GM19324 (cell line): ENCODE measurements around the gene LNPEP.

Experiments
- ATAC-seq: cut with Tn5 transposase; IDR thresholded peaks from one replicate; pipeline ENCODE4 v1.9.1; 2021; ENCODE audit warnings: mild to moderate bottlenecking, moderate library complexity; ENCODE audit not compliant: unreplicated experiment, low FRiP score

The LNPEP gene

DNA sequence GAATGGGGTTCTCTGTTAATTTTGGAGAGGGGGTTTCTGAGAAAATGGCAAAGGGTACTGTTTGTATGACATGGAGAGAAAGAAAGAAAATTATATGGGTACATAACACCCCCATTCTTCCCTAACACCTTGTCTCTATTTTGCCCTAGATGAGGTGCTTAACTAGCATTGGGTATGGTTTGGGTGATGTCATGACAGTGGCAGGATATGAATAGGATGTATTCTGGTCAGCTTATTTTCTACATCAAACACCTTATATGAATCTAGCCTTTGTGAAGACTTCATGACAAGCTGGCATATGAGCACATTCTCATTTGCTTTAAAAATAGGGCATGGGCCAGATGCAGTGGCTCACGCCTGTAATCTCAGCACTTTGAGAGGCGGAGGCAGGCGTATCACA lies 58.6 kb downstream of the LNPEP start:
- no peak for ATAC-seq

DNA sequence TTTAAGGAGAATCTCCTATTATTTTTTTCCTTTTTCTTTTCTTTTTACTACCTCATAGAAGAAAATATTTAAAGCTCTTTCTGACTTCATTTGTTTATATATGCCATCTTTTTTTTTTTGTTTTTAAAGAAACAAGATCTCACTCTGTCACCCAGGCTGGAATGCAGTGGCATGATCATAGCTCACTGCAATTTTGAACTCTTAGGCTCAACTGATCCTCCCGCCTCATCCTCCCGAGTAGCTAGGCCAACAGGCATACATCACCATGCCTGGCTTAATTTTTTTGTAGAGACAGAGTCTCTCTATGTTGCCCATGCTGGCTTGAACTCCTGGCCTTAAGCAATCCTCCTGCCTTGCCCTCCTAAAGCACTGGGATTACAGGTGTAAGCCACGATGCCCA lies 59.5 kb downstream of the LNPEP start:
- no peak for ATAC-seq

DNA sequence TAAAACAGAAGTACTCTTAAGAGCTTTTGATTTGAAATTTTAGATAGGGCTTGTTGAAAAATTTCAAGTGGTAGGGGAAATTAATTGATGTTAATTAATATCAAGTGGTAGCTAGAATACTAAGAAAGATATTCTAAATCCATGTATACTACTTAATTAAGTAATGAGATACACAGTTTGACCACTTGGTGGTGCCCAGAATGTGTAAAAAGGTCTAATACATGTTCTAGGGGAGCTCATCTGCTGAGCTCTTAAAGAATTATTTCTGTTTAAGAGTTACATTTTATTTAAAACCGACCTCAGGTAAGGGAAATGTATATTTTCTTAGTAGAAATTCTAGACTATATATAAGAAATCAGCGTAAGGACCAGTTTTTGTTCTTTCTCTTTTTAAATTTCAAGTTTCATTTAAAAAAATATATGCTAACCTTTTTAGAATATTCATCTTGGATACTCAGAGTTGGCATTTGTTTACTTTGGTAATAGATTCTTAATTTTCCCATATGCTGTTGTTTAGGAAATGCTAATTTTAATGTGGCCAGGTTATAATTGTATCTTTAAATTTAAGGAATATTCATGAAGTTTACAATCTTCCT lies 61.5 kb downstream of the LNPEP start:
- no peak for ATAC-seq

DNA sequence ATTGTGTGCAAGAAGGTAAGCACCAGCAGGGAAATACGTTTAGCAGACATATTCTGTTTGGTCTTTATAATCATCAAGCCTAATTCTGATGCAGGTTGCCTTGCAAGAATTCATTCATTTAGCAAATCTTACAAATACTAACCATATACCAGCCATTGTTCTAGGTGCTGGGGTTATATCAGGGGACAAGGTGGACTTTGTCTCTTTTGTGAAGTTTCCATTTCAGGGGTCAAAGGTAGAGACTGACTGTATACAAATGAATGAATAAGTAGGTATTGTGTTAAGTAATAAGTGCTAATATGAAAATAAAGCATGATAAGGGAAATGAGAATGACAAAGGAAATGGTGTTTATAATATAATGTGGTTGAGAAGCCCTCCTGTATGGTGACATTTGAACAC lies 64.0 kb downstream of the LNPEP start:
- no peak for ATAC-seq

DNA sequence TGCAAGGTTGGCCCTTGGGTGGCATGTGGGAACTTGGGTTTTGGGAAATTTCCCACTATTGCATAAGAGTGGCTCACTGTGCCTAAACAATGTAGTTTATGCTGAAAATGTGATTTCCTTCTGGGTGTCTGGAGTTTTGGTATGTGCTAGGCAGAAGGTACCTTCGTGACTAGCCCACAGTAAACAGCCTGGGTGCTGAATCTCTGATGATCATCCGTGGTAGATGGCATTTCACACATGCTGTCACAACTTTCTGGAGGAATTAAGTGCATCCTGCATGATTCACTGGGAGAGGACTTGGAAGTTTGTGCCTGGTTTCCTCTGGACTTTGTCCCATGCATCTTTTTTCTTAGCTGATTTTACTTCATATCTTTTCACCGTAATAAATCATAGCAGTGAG lies 64.5 kb downstream of the LNPEP start:
- ATAC-seq = no peak

DNA sequence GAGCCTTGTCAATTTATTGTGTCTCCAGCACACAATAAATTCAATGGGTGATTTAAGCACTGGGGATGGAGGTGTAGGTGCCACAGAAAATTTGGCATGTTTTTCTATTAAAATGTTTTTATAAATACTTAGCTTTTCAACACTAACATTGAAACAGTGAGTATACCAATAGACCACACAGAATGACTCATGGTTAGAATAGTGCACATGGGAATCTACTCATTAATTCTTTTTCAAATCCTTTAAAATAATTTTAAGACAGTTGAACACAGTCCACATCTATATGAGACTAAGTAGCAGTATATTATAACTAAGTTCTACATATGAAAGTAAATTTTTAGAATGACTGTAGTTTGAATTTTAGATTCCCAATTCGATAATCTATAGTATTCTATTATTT lies 67.1 kb downstream of the LNPEP start:
- no peak for ATAC-seq

DNA sequence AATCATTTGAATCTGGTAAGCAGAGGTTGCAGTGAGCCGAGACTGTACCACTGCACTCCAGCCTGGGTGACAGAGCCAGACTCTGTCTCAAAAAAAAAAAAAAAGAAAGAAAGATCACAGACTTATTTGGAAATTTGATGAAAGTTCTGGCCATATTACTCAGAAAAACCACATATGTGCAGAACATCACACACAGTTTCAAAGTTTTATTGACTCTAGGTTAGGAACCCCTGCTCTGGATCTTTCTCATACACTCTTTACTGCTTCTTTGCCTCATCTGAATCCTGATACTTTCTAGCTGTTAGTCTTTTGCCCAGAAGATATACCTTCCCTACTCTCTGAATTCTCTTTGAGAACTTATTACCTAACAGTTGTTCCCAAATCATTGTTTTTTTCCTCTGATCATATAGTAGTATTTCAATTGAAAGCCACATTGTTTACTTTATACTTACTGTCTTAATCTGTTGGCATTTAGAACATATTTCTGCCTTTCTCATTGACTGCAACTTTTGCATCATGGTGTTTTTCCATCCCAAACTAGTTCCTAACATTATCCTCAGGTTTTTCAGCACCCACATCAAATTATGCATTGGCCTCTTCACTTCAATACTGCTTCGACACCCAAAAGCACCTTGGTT lies 68.7 kb downstream of the LNPEP start:
- ATAC-seq = no peak

DNA sequence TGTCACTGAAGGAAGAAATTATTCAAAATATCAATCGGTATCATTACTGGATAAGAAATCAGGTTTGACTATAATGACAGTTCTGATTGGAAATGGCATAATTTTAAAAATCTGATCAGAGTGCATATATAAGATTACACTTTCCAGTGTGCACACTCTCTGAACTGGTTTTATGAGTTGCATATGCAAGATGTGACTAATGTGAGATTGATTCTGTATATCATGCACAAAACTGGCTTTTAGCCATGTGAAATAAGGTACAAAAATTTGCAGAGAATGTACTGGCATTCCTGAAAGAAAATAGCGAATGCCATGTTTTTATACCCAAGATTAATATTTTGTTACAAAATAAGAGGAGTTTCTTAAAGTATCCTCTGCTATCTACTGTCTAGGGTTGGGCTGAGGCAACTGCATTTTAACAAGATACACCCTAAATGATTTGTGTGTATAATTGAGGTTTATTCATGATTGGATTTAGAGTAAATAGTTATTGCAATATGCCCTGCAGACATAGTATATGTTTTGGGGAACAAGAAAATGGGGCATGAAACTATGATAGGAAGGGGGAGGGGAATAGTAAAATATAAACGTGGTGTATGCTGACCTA lies 70.7 kb downstream of the LNPEP start:
- no peak for ATAC-seq

DNA sequence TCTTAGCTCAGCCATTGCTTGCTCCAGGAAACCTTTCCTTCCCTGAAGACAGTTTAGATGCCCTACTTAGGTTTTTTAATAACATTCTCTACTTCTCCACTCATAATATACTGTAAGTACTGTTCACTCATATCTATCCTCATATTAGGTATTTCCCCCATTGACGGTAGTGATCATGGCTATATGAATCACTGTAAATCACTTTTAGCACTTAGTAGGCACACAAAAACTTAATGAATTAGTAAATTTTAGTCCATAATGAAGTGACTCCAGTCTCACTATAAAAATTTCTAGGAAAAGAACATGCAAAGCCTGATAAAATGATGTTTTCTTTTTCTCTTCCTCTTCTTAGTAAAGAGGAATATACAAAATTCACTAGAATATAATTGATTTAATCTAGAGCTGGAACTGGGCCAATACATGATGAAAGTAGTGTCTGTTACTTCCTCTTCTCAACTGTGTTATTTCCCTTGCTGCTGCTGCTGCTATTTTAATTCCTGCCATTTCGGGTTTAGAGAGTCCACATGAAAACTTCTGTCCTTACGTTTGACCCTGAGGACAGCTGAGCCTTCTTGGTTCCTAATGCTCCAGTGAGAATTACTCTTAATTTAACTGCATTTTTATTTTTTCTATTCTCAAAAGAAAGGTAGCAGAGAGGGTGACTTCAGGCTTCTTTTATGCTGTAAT lies 73.5 kb downstream of the LNPEP start:
- ATAC-seq = no peak

DNA sequence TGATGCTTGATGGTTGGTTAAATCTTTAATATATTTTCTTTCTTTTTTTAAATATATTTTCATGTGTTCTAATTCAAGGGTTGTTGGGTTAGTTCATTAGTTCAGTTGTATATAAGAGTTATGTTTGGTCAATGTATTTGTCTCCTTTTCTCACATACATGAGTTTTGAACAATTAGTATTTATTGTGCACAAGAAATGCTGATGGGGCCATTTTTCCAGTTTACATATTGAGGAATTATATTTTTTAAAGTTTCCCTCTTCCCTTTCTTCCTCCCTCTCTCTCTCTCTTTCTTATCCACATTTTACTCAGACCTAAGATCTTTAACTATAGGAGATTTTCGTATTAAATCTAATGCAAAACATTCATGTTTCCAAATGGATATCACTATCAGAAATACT lies 74.0 kb downstream of the LNPEP start:
- no peak for ATAC-seq

DNA sequence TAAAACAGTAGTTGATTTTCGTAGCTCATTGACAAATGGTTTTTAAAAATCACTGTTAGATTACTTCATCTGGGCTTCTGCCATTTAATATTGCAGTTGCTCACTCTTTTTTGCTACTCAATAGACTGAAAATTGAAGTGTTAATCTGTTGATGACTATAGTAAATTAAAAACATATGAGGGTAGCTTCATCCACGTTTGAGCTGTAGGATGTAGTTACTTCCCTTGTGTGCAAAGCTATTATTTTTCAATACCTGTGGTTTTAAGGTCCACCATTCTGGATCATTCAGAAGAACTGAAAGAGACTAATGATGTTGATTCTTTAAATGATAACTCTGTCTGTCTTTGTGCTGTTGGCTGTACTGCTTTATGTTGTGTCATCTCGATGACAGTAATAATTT lies 74.7 kb downstream of the LNPEP start:
- ATAC-seq = no peak

DNA sequence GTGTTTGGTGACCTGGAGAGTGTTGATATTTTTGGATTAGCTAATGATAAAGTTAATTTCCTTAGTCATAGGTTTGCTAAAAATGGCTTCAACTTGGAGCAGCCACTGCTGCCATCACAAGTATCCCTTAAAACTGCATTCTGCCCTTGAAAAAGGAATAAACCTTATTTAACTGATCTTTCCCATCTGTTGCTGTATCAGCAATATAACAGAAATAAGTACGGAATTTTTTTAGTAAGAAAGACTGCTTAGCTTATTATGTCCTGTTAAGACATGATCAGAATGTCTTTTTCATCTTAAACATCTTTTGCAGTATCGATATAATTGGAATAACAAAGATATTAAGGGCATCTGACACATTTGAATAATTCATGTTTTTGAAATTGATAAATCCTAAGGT lies 75.7 kb downstream of the LNPEP start:
- ATAC-seq = no peak

DNA sequence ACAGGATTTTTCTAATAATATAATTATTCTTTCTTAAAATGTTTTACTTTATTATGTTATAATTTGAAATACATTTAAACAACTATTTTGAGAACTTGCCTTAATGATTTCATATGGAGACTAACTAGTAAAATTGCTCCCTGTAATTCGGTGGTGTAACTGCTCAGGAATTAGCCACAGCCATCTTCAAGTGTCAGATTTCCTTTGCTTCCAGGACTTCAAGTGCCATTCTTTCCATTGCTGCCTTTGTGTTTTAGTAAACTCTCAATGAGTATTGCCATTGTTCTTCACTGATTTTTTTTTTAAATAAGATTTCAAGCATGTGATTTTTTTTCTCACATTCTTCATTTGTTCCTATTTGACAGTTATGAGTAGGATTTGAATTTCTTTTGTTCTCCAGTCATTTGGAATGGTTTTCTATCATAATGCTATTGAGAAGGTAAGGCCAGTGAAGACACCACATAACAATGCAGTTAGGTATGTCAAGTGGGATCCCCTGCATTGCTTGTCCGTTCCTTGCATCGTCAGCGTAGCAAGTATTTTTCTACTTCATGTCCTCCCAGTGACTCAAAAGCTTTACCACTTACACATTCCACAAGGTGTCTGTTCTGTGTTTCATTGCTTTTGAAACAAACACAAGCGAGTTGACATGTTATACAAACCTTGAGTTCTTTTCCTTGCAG lies 83.7 kb downstream of the LNPEP start:
- ATAC-seq = no peak

DNA sequence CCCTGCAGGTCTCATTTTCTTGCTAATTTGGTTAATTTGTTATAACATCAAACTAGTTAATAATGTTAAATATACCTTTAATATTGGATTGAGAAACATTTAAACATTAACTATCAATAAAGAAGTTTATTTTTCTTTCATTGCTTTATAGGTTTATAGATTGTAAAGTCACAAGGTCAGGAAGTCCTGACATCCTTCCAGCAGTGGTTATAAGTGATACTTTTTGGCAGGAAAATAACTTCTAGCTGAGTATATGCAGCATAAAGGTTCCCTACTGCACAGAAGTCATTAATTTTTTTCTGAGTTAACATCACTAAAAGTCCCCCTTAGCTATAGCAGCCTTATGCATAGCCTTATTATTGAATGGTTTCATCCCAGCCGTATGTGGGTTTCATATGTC lies 85.5 kb downstream of the LNPEP start:
- ATAC-seq = no peak

DNA sequence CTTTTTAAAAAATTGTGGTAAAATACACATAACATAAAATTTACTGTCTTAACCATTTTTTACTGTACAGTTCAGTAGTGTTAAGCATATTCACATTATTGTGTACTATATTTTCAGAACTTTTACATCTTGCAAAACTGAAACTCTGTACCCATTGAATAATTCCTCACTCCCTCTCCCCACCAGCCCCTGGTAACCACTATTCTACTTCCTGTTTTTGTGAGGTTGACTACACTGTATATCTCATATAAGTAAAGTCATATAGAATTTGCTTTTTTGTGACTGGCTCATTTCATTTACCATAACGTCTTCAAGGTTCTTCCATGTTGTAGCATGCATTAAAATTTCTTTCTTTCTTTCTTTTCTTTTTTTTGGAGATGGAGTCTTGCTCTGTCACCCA lies 87.0 kb downstream of the LNPEP start:
- no peak for ATAC-seq

DNA sequence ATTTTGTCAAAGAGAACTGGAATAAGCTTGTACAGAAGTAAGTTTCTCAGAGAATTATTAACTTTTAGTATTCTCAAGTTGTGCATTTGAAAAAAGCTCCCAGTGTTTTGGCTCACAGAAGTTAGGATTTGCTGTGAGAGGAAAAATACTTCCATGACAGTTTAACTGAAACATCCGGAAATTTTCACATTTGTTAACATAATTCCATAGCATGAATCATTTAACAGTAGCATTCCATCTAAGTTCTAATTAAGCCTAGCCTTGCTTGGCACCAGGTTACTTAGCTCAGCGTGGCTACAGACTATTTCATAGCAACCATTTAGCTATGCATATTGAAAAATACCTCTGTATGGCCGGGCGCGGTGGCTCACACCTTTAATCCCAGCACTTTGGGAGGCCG lies 90.8 kb downstream of the LNPEP start:
- ATAC-seq = no peak

DNA sequence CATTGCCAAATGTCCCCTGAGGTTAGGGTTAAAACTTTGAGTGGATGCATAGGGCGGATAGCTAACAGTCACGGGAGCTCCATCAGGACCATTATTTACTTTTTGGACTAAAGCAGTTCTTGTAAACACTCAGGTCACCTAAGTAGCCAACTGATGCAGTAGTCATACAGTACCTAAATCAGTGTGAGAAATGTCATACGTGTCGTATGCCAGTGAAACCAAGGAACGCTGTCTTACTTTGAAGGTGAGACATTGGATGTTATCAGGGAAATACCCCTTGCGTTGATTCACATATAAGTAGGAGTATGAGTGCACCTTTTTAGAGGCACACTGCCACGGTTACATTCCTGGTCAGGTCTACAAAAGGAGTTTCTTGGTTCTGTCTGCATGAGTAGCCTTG lies 101.9 kb downstream of the LNPEP start:
- ATAC-seq = no peak

DNA sequence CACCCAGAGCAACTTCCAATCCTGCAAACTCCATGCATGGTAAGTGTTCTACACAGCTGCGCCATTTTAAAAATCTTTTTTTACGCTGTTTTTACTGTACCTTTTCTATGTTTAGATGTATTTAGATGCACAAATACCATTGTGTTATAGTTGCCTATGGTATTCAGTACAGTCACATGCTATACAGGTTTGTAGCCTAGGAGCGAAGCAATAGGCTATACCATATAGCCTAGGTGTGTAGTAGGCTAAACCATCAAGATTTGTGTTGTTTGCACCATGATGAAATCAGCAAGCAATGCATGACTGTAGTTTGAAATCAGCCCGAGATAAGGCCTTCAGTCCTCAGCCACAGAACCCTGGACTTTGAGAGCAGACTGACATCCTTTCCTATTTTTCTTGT lies 105.4 kb downstream of the LNPEP start:
- no peak for ATAC-seq

DNA sequence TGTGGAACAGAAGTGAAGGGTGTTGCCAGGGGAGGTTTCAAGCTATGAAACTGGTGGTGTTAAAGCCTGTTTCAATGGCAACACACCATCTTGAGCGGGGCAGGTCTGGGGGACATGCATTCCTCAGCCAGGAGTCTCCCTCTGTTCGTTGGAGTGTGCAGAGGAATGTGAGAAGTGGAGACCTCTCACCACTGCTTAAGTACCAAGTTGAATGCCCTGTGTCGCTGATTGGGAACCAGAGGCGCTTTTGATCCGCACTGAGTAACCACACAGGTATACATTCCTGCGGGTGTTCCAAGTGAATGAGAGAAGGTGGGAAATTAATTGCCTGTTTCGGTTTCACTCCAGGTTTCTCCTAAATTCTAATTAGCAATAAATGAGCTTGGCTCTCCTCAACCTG lies 107.1 kb downstream of the LNPEP start:
- ATAC-seq = no peak

DNA sequence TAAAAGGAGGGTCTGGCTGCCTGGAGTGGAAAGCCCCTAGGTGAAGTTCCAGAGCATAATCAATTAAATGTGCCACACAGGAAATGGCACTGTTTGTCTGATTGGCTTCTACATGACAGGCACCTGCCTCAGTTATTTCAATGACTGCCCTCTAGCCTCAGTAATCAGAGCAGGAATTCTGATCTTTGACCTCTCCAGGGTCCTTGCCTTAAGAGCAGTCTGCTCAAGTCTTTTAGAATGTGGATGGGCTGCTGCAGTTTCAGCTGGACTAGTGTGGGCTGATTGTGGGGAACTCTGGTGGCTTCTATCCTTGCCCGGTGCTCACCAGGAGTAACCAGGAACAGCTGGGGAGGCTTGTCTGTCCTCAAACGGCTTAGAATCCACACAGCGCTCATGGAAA lies 107.6 kb downstream of the LNPEP start:
- no peak for ATAC-seq

DNA sequence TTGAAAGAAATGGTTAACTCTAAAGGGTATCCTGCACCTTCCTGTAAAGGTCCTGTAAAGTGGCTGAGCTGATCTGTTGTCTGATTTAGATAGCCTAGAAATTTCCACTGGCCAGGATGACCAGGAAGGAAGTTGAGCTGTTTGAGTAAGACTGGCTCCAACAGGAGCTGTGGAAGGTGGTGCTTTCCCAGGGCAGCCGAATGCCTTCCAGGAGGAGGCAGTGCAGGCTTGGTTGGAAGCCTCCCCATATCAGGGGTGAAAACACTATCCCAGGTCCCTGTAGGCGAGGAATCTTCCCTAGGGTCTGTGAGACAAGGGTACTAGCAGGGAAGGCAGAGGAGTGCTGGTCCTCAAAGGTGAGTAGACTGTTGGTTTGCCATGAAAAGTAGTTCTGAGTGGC lies 108.2 kb downstream of the LNPEP start:
- no peak for ATAC-seq
